ENCODE data around the gene ZNF563.
"Not testable (repeated sequence)": the region's sequence is repeated elsewhere in the genome, so short reads cannot be mapped to it uniquely, and the experiment has no call there.

The ZNF563 gene

GRCh38 chr19:12308891-12309290 is 24.5 kb downstream of the ZNF563 start:
- DNase-seq; in situ Hi-C loops (cut with MboI; ENCODE audit: low pct_unique_long_range_greater_than_20kb, low sequenced_read_pairs): not testable (repeated sequence)

- no peak for DNase-seq
- in situ Hi-C loops (cut with MboI; ENCODE audit: low pct_unique_long_range_greater_than_20kb, low sequenced_read_pairs), result no loop called here
Observed at GRCh38 chr19:12295191-12295590, 38.2 kb downstream of the ZNF563 start.

- peak; percentile 98 for DNase-seq
- in situ Hi-C loops (cut with MboI; ENCODE audit: low pct_unique_long_range_greater_than_20kb, low sequenced_read_pairs), result no loop called here
Observed at GRCh38 chr19:12294249-12295158, 38.9 kb downstream of the ZNF563 start, which contains the start of gene ZNF44. ZNF44 (minus strand) TSS chr19:12294883; CDS start chr19:12294694, 189 bp downstream.

GRCh38 chr19:12293777-12294248 is 39.6 kb downstream of the ZNF563 start:
- DNase-seq, result peak; percentile 87
- in situ Hi-C loops (cut with MboI; ENCODE audit: low pct_unique_long_range_greater_than_20kb, low sequenced_read_pairs), result no loop called here

- DNase-seq, result no peak
- in situ Hi-C loops (cut with MboI; ENCODE audit: low pct_unique_long_range_greater_than_20kb, low sequenced_read_pairs), result no loop called here
Observed at GRCh38 chr19:12289790-12290065, 43.7 kb downstream of the ZNF563 start.

GRCh38 chr19:12287958-12288500 is 45.4 kb downstream of the ZNF563 start:
- no peak for DNase-seq
- in situ Hi-C loops (cut with MboI; ENCODE audit: low pct_unique_long_range_greater_than_20kb, low sequenced_read_pairs), result no loop called here

GRCh38 chr19:12284631-12285030 is 48.8 kb downstream of the ZNF563 start:
- DNase-seq, result no peak
- in situ Hi-C loops (cut with MboI; ENCODE audit: low pct_unique_long_range_greater_than_20kb, low sequenced_read_pairs), result no loop called here

GRCh38 chr19:12284226-12284625 is 49.2 kb downstream of the ZNF563 start:
- in situ Hi-C loops (cut with MboI; ENCODE audit: low pct_unique_long_range_greater_than_20kb, low sequenced_read_pairs), result no loop called here
- DNase-seq, result no peak

GRCh38 chr19:12278713-12279112 is 54.7 kb downstream of the ZNF563 start:
- no peak for DNase-seq
- in situ Hi-C loops (cut with MboI; ENCODE audit: low pct_unique_long_range_greater_than_20kb, low sequenced_read_pairs), result no loop called here

- in situ Hi-C loops (cut with MboI; ENCODE audit: low pct_unique_long_range_greater_than_20kb, low sequenced_read_pairs), result no loop called here
Observed at GRCh38 chr19:12272980-12273901, 60.2 kb downstream of the ZNF563 start.

GRCh38 chr19:12272386-12272785 is 61.0 kb downstream of the ZNF563 start:
- DNase-seq, result no peak
- in situ Hi-C loops (cut with MboI; ENCODE audit: low pct_unique_long_range_greater_than_20kb, low sequenced_read_pairs), result no loop called here

More at GRCh38 chr19:12272980-12273901, 60.2 kb downstream of the ZNF563 start:
- peak; percentile 14 for DNase-seq

GRCh38 chr19:12270854-12271253 is 62.6 kb downstream of the ZNF563 start:
- in situ Hi-C loops (cut with MboI; ENCODE audit: low pct_unique_long_range_greater_than_20kb, low sequenced_read_pairs), result no loop called here
- no peak for DNase-seq

All from KBM-7 (cell line).